Measurements from ENCODE around the gene PTPN14. TPM values are rescaled to one million over a fixed set of nuclear protein-coding genes. Genes with fewer than 3 reads are reported as not detected.

The PTPN14 gene
- total RNA-seq, 2 donors from 2014 or later: 0.05 TPM; not detected in 1

DNA sequence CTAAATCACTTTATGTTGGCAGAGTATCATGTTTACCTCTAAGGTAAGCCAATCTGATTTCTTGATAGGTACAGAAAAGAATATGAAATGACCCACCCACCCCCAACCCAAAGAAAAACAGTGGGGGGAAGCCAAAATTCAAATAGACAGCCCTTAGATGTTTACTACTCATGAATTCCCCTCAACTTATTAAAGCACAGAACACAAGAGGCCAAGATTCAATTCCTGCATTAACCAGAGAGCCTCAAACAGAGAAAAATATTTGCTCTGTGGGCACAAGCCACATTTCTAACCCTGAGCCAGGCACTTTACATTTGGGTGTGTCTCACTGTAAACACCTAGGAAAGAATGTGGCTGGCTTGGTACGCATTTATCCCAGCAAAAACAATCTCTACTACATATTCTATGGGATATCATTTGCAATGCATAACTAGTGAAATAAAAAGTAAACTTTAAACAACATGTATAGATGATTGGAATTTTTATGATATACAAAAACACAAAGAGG lies 84.3 kb downstream of the PTPN14 start:
- Mint-ChIP-seq H3K4me1 (no peaks in the 10 kb centered on the region), H3K27me3 (peaks cover 34% of the 10 kb centered on the region), H3K36me3 (ENCODE audit: low read depth) (peaks cover 2% of the 10 kb centered on the region), H3K27ac (no peak overlapping the region), H3K4me3 (no peak overlapping the region)
- ATAC-seq (no peak), DNase-seq (no peak)
- no peaks in the 10 kb centered on the region for H3K9me3 ChIP-seq (ENCODE audit: control insufficient read depth, low read length, poor library complexity, severe bottlenecking)

DNA sequence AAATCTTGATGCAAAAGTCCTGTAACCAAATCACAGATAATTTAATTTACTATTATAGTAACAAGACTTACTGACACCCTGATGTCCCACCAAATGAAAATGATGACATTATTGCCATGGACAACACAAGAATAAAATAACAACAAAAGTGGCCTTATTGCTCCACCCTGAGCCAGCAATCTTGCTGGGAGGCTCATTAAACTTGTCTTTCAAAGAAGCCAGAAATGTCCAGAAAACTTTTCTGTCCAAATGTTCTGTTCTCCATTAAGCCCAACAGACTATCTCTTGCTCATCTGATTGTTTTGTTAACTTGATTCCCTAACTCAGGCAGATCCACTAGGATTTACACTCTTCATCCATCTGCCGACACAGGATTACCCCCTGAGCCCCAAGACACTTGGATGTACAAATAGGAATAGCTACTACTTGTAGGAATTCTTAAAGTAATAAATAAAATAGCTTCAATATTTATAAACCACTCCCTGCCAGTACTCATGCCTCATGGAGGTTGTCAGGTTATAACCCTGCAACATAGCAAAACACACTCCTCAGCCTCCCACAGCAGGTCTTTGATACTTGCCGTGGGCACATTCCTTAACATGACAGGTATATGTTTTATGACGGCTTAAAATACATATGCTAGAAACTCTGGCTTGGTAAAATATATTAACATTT lies 84.9 kb downstream of the PTPN14 start:
- no peaks in the 10 kb centered on the region for H3K4me1 Mint-ChIP-seq
- H3K27ac Mint-ChIP-seq: no peak overlapping the region
- no peak for DNase-seq

DNA sequence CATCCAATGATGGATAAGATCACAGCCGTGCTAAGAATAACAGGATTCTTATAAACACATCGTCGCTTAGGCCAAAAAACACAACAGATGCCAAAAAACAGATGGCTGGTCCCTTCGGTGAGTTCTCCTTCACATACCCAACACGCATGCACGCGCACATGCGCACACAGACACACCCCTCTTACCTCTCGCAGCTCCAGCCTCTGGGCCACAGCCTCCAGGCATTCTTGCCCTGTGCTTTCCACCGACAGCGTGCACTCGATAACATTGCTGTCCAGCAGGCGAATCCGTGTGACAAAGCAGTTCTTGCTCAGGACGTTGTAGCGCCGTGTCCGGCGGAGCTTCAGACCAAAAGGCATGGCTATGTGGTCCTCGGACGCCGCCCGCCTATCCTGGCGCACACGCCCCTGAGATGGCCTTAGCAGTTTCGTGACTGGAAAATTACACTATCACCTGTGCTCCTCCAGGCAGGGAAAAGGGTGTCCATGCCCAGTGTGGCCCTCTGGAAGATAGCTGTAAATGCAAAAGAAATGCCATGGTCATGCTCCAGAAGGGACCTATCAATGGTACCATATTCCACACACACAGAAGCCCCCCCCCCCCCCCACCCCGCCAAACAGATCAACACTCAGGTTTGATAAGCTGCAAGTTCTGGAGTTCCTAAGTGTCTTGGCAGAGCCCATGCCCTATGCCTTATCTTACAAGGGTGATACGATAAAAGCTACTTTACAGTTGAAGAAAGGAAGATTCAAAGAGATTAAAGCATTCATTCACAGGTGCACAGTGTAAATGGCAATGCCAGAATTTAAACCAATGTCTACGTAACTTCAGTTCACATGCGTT lies 86.7 kb downstream of the PTPN14 start:
- no peak for ATAC-seq
- Mint-ChIP-seq H3K27me3 (peaks cover 31% of the 10 kb centered on the region), H3K27ac (no peak overlapping the region)

More for the DNA sequence above, 84.9 kb downstream of the PTPN14 start:
- Mint-ChIP-seq H3K27me3 (peaks cover 31% of the 10 kb centered on the region), H3K36me3 (ENCODE audit: low read depth) (peaks cover 2% of the 10 kb centered on the region), H3K4me3 (no peak overlapping the region)
- ATAC-seq: no peak
- H3K9me3 ChIP-seq (ENCODE audit: control insufficient read depth, low read length, poor library complexity, severe bottlenecking): no peaks in the 10 kb centered on the region

DNA sequence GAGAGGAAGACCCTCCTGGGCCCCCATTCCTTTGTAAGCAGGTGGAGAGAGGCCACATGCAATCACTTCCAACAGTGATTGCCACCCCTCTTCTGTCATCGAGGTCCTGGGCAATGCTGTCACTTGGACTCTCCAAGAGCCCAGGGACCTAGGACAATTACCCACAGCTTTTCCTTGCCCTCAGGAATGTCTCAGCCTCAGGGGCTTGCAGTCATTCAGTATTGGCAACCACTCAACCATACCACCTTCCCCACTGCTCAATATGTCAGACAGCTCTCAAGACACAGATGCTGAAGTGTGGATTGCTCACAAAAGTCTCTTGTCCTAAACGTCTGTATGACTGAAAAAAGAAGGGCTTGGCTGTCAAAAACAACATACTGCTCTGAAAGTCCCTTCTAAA lies 87.8 kb downstream of the PTPN14 start:
- ATAC-seq: no peak
- no peaks in the 10 kb centered on the region for H3K9me3 ChIP-seq (ENCODE audit: control insufficient read depth, low read length, poor library complexity, severe bottlenecking)
- peaks cover 29% of the 10 kb centered on the region for H3K27me3 Mint-ChIP-seq

More for the DNA sequence above, 86.7 kb downstream of the PTPN14 start:
- DNase-seq: no peak
- peaks cover 2% of the 10 kb centered on the region for H3K36me3 Mint-ChIP-seq (ENCODE audit: low read depth)
- H3K9me3 ChIP-seq (ENCODE audit: control insufficient read depth, low read length, poor library complexity, severe bottlenecking): no peaks in the 10 kb centered on the region
- H3K4me1 Mint-ChIP-seq: no peaks in the 10 kb centered on the region
- H3K4me3 Mint-ChIP-seq: no peak overlapping the region

DNA sequence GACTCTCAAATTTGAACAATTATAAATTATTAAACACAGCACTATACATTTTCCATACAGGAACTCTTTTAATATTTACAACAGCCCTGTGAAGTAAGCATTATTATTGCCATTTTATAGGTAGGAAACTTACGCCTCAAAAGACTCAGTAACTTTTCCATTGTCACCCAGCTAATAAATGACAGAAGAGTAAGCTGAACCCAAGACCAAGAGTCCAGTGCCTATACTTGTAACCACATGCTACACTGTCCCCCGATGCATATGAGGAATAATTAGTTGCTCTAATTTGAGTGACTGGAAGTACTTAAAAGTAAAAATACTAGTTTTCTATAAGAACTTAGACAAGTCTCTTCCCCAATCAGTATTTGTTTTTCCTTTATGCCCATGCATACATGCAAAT lies 88.5 kb downstream of the PTPN14 start:
- DNase-seq (no peak), ATAC-seq (no peak)
- H3K9me3 ChIP-seq (ENCODE audit: control insufficient read depth, low read length, poor library complexity, severe bottlenecking): no peaks in the 10 kb centered on the region
- no peak overlapping the region for H3K4me3 Mint-ChIP-seq
- no peak overlapping the region for H3K27ac Mint-ChIP-seq
- peaks cover 3% of the 10 kb centered on the region for H3K4me1 Mint-ChIP-seq
- peaks cover 2% of the 10 kb centered on the region for H3K36me3 Mint-ChIP-seq (ENCODE audit: low read depth)
- H3K27me3 Mint-ChIP-seq: peaks cover 25% of the 10 kb centered on the region

More for the DNA sequence above, 87.8 kb downstream of the PTPN14 start:
- H3K36me3 Mint-ChIP-seq (ENCODE audit: low read depth): peaks cover 2% of the 10 kb centered on the region
- H3K4me1 Mint-ChIP-seq: peaks cover 3% of the 10 kb centered on the region
- DNase-seq: no peak
- H3K4me3 Mint-ChIP-seq: no peak overlapping the region
- no peak overlapping the region for H3K27ac Mint-ChIP-seq

DNA sequence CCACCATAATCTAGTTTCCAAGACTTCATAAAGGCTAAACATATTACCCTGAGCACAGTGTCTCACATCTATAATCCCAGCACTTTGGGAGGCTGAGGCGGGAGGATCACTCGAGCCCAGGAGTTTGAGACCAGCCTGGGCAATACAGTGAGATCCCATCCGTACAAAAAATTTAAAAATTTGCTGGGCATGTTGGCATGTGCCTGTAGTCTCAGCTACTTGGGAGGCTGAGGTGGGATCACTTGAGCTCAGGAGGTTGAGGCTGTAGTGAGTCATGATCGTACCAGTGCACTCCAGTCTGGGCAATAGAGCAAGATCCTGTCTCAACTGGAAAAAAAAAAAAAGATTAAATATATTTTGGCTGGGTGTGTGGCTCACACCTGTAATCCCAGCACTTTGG lies 90.1 kb downstream of the PTPN14 start:
- no peak for ATAC-seq
- no peaks in the 10 kb centered on the region for H3K9me3 ChIP-seq (ENCODE audit: control insufficient read depth, low read length, poor library complexity, severe bottlenecking)
- Mint-ChIP-seq H3K4me1 (peaks cover 3% of the 10 kb centered on the region), H3K4me3 (no peak overlapping the region), H3K36me3 (ENCODE audit: low read depth) (peaks cover 2% of the 10 kb centered on the region), H3K27ac (no peak overlapping the region), H3K27me3 (peaks cover 28% of the 10 kb centered on the region)
- no peak for DNase-seq

DNA sequence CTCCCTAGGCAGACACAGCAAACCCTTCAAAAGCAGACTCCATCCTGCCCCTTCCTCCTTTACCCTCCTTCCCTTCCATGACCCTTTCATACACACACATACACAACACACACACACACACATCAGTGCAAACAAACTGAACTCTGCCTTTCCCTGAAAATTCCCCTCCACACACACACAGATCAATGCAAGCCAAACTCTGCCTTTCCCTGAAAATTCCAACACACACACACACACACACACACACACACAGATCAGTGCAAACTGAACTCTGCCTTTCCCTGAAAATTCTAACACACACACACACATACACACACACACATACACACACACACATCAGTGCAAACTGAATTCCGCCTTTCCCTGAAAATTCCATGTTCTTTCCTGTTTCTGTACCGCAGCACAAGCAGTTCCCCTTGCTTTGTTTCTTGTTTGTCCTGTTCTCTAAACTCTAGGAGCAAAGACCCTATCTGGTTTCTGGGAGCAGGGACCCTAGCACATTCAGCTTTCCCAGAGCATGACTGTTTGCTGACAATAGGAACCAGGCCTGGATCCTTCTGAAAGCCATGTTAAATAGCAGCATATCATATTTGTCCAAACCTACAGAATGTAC lies 91.0 kb downstream of the PTPN14 start:
- no peak overlapping the region for H3K4me3 Mint-ChIP-seq
- H3K27me3 Mint-ChIP-seq: peaks cover 32% of the 10 kb centered on the region
- H3K36me3 Mint-ChIP-seq (ENCODE audit: low read depth): peaks cover 2% of the 10 kb centered on the region
- H3K27ac Mint-ChIP-seq: no peak overlapping the region
- H3K4me1 Mint-ChIP-seq: peaks cover 3% of the 10 kb centered on the region
- no peak for ATAC-seq
- DNase-seq: no peak
- H3K9me3 ChIP-seq (ENCODE audit: control insufficient read depth, low read length, poor library complexity, severe bottlenecking): no peaks in the 10 kb centered on the region

DNA sequence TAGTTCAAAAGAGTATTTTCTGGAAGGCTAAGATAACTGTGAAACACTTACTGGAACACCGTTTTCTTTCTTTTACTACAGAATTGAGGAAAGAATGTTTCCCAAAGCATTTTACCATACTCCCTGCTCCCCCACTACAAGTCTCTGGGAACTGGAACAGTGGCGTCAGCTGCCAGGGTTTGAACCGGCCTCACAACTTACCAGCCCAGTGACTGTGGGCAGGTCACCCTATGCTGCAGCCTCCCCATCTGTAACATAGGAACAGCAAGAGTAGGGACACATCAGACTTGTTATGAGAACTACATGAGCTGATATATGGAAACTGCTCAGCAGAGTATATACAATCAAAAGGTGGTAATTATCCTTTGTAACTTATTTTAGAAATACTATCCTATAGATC lies 91.5 kb downstream of the PTPN14 start:
- Mint-ChIP-seq H3K4me3 (no peak overlapping the region), H3K27me3 (peaks cover 36% of the 10 kb centered on the region), H3K27ac (no peak overlapping the region), H3K4me1 (peaks cover 3% of the 10 kb centered on the region), H3K36me3 (ENCODE audit: low read depth) (peaks cover 2% of the 10 kb centered on the region)
- H3K9me3 ChIP-seq (ENCODE audit: control insufficient read depth, low read length, poor library complexity, severe bottlenecking): no peaks in the 10 kb centered on the region
- ATAC-seq (no peak), DNase-seq (no peak)

DNA sequence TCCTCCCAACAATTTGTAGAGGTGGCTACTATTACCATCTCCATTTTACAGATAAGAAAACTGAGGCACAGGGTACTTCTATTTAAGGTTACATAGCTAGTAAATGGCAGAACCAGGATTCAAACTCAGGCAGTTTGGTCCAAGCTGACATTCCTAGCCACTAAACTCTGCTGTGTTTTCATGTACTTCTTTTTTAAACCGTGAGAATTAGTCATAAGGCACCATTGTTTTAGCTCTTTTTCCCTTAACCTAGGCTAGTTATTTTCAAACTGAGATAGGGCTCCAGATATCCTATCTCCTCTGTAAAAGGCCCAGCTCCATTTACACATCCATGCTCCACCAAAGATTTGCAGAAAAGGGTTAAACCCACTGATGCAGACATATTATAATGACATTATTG lies 92.9 kb downstream of the PTPN14 start:
- Mint-ChIP-seq H3K27ac (no peak overlapping the region), H3K27me3 (peaks cover 29% of the 10 kb centered on the region), H3K36me3 (ENCODE audit: low read depth) (no peaks in the 10 kb centered on the region), H3K4me1 (peaks cover 3% of the 10 kb centered on the region), H3K4me3 (no peak overlapping the region)
- DNase-seq (no peak), ATAC-seq (no peak)
- no peaks in the 10 kb centered on the region for H3K9me3 ChIP-seq (ENCODE audit: control insufficient read depth, low read length, poor library complexity, severe bottlenecking)

DNA sequence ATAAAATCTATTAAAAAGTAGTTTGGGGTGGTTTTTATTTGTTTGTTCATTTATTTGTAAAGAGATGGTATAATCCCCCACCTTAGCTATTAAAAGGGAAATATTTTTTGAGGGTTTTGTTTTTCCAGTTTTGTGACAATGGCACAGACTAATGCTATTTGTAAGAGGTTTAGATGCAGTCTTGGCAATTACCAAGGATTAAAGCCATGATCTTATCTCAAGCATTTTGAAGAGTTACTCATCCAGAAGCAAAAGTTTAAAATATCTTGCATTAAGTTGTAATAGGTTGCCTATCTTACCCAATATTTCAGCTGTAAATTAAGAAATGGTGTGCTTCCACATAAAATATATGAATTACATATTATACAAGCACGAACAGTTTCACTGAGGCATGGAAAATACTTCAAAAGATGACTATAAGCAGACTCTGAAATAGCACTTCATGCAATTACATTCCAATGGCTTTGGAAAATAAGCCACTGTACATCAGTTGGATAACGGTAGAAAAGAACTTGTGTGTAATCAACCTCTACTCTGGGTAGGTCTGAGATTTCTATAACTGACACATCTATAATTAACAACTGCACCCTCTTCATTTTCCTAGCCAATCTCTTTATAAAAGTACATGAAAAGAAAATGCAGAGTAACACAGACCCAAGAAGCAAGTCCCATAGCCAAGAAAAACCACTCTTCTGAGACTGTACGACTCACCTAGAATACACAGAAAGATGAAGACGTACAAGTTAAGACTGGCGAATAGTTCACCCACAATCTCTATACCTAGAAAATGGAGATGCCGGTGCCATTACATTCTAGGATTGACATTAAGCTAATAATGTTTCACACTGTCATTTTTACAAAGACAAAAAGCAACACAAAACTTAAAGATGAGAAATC lies 95.2 kb downstream of the PTPN14 start:
- no peaks in the 10 kb centered on the region for H3K9me3 ChIP-seq (ENCODE audit: control insufficient read depth, low read length, poor library complexity, severe bottlenecking)
- Mint-ChIP-seq H3K27ac (no peak overlapping the region), H3K27me3 (peaks cover 43% of the 10 kb centered on the region), H3K4me1 (peaks cover 3% of the 10 kb centered on the region), H3K4me3 (no peak overlapping the region), H3K36me3 (ENCODE audit: low read depth) (no peaks in the 10 kb centered on the region)
- ATAC-seq: no peak
- no peak for DNase-seq

DNA sequence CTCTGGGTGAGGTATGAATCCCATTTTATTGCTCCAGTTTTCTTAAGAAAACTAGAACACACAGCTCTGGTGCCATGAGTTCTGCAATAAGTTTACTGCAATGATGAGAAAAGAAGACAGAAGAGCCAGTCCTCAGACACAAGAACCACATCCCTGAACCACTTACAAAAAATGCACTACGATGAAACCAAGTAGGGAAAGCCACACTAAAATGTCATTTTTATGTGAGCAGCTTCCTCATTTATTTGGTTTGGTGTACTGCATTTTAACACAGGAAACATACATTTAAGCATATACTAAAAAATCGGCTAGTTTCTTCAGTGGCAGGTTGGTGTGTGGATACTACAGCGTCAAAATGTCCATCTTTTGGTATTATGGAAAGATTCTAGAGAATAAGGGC lies 95.9 kb downstream of the PTPN14 start:
- ATAC-seq (no peak), DNase-seq (no peak)
- Mint-ChIP-seq H3K27me3 (peaks cover 44% of the 10 kb centered on the region), H3K4me1 (peaks cover 3% of the 10 kb centered on the region), H3K36me3 (ENCODE audit: low read depth) (no peaks in the 10 kb centered on the region), H3K27ac (no peak overlapping the region), H3K4me3 (no peak overlapping the region)
- no peaks in the 10 kb centered on the region for H3K9me3 ChIP-seq (ENCODE audit: control insufficient read depth, low read length, poor library complexity, severe bottlenecking)

DNA sequence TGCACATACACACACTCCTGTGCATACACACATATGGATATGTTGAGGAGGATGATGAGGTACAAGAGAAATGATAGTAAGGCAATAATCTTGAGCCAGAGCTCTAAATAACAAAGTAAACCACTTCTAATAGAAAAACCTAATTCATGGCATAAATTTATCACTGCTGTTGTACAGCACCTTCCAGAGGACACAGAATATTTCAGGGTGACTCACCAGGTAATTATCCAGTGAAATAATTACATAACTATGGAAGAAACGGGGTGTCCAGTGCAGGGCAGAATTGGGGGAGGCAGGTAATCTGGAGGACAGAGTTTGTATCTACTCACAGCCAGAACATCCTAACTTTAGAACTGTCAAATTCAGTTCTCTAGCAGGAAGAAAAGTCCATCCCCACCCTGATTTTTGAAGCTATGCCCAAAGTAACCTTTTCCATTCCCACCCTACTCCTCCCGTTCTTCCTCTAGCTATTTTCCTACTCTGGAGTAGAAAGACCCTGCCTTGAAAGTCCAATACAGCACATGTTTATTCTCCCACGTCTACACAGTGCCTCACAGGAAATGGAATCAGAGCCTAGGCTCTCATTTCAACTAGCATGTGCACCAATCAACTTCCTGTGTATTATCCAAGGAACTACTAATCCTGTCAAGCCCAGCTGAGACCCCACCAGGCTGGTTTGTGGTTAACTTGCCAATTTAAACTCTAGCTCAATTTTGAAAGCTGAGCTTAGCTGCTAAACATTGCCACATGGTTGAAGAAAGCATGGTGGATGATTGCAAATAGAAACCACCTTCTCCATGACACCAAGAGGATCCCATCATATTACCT lies 96.6 kb downstream of the PTPN14 start:
- no peak for DNase-seq
- H3K27ac Mint-ChIP-seq: no peak overlapping the region
- no peaks in the 10 kb centered on the region for H3K36me3 Mint-ChIP-seq (ENCODE audit: low read depth)
- H3K9me3 ChIP-seq (ENCODE audit: control insufficient read depth, low read length, poor library complexity, severe bottlenecking): no peaks in the 10 kb centered on the region
- ATAC-seq: no peak
- peaks cover 44% of the 10 kb centered on the region for H3K27me3 Mint-ChIP-seq
- peaks cover 3% of the 10 kb centered on the region for H3K4me1 Mint-ChIP-seq
- no peak overlapping the region for H3K4me3 Mint-ChIP-seq
